Activated CD4-positive, alpha-beta T cell treated with anti-CD3 and anti-CD28 coated beads, Interleukin-2, Interleukin-4, amounts not matched to agents 100 ng/mL and 50 ng/mL, durations not matched to agents 16 hours and 8 hours (primary cell): ENCODE measurements around the gene USP3.
A peak's percentile ranks its signal among the peaks of the same experiment; 100 is the strongest.

Experiments used
- DNase-seq: peaks from one replicate; pipeline ENCODE4 v3.0.0-alpha.2; 2020; ENCODE audit warnings: low spot score

The USP3 gene

DNA sequence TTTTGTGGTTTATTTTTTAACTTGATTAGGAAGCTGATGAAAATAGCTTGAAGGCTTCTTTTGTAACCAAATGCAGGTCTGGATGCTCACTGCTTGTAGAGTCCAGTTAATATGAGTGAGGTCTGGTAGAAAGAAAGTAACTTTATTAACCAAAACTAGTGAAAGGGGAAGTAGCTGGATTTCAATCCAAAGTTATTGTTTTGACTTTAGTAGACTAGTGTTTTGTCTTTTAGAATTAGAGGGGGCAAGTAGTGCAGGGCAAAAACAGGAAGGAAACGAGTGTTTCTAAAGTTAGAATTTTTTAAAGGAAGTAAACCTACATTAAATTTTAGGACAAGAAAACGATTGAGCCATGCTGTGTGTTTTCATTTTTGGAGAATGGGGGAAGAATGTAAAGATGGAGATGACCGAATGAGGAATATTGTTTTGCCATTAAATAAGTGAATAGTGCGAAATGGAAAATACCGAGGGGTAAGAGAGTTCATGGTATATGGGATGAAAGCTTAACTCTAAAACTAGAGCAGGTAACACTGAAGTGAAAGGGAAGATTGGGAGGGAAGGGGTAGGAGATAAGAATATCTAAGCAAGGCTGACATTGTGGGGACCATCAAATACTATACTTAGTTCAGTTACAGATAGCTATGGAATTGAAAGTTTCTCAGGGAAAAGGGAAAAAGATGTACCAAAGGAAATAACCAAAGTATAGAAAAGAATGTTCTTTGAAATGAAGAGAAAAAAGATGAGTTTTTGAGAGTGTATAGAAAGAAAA is 40.0 kb downstream of the USP3 start:
- DNase-seq = no peak

DNA sequence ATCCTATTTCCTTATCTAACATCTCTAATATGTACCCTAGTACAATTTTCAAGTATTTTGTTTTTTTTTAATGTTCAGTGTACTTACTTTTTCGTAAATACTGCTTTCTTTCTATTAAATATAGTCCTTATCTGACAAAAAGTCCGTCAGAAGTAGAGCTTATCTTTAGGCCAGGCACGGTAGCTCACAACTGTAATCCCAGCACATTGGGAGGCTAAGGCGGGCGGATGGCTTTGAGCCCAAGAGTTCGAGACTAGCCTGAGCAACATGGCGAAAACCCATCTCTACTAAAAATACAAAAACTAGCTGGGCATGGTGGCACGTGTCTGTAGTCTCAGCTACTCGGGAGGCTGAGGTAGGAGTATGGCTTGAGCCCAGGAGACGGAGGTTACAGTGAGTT is 41.1 kb downstream of the USP3 start:
- DNase-seq = no peak

DNA sequence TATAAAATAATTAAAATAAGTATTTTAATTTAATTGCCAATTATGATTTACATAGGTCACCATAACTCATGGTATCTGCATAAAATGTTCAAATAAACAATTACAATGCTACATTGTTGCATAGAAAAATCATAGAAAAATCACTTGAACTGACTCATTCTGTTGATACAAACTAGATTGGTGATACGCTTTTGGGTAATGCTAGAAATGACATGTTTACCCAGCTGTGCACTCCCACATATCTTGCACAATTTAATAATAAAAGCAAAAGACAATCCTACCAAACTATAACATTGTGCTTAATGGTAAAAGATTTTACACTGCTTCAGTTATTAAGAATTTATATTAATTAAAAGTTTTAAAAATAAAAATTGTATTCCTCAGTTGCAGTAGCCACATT is 47.0 kb downstream of the USP3 start:
- DNase-seq = no peak

DNA sequence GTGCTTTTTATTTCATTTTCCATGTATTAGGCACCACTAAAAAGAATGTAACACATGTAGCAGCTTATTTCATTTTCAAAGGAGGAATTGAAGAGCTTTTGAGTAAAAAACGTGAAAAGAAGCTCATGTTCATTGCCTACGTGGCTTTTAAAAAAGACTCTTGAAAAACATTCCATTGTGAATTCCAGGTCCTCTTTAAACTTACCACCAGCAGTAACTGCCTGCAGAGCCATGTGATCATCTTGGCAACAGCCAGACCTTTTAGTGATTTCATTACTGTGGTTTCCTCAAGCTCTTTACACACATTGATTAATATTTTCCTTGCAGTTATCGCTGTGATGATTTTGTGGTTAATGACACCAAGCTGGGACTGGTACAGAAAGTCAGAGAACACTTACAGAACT is 49.0 kb downstream of the USP3 start:
- peak; percentile 45 for DNase-seq

DNA sequence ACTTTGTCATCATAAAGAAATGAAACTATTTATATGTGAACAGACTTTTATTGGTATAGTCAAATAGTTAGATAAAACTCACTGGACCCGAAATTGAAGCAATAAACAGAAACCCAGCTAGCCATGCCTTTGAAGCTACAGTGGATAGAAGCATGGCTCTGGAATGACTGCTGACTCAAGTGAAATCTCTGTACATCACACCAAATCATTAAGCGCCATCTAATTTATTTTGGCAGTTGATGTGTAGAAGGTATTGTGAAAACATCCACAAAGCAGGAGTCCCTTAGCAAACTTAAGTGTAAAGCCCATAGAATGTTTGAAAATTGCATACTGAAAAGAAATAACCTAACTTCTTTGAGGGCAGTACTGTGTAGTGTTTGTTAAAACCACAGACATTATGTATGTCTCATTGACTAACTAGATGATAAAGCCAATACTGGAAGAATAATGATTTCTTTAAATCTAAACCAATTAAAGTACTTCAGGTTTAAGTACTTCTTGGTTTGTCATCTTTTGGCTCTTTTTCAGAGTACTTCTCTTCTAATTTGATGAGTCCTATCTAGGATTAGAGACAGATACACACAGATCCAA is 50.0 kb downstream of the USP3 start:
- DNase-seq = no peak

DNA sequence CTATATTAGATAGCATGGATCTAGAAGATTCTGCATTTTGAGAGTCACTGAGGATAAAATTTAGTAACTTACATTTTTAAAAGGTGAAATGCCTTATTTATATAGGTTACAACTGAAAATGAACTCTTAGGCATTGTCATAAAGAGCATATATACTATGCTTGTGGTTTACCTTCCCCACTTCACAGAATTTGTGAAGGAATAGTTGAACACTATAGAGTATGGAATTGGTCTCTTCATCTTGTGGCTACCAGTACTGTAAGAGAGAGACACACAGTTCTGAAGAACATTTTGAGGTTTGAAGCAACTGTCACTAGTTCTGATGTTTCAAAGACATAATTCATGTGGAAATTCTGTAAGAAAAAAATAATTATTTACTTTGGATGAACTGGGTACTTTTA is 51.1 kb downstream of the USP3 start:
- no peak for DNase-seq

DNA sequence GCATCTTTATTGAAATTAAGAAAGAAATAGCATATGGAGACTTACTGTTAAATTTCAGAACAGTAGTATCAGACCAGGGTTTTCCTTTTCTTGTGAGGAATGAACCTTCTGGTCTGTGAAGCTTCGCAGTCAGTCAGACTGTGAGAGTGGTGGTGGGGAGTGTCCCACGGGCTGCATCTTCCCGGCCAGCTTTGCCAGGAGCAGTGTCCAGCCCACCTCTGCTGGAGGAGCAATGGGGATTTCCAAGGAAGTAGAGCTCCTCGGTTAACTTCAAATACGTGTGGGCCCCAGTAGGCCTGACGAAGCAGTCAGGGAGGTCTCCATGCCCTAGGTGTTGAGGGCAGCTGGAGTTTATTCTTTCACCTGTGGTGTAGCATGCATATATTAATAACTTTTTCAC is 51.9 kb downstream of the USP3 start:
- no peak for DNase-seq

DNA sequence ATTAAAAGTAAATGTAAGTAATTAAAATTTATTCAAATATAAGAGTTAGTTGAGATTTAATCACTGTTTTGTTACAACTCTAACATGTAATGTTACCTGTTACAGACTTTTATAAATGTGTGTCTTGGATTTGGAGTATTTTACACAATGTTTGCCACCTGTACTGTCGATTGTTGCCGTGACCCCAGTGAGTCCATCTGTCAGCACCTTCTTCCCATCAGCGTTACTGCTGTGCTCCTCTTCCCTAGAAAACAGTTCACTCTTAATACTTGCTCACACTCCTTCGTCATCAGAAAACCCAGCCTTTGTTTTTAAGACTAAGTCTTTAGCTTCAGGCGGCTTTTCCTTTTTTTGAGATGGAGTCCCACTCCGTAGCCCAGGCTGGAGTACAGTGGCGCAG is 52.3 kb downstream of the USP3 start:
- no peak for DNase-seq

DNA sequence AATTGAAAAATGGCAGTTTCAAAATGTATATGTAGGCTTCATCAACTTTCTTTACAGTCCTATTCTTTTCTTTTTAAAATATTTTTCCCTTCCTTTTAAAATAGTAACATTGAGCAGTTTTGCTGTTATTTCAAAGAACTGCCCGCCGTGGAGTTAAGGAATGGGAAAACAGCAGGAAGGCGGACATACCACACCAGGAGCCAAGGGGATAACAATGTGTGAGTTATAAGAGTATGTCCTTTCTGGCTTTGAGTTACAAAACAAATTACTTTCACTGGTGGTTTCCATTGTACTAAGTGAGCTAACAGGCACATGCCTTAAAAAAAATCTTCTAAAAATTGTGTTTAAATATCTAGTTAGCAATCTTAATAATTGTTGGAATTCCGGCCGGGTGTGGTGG is 55.4 kb downstream of the USP3 start:
- DNase-seq = no peak

DNA sequence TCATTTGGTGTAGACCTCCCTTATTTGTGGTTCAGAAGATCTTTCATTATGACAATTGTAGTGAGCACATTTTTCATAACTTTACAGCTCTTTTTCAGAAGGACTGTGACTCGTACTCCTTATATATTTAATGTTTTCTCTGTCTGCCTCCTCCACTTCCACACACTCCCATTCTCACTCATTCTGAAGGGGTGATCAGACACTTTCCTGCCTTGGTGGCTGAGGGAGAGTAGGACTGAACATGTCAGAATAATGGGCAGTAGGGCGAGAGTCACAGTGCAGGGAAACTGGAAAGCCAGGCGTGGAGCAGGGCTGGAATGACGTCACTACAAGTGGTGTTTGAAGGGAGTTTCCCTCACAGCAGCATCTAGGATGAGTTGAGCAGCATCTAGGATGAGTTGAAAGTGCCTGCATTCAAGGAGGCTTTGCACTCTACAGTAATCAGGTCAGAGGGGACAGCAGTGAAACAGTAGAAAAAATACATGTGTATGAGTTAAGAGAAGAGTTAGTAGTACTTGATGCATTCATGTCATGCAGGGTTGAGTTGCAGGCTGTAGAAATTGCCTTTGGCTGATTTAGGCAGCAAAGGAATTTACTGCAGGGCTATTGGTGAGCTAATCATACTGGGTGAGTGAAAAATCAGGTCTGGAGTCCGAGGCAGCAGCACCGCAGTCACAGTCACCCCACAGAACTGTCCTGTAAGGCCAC is 56.5 kb downstream of the USP3 start:
- DNase-seq = peak; percentile 75

DNA sequence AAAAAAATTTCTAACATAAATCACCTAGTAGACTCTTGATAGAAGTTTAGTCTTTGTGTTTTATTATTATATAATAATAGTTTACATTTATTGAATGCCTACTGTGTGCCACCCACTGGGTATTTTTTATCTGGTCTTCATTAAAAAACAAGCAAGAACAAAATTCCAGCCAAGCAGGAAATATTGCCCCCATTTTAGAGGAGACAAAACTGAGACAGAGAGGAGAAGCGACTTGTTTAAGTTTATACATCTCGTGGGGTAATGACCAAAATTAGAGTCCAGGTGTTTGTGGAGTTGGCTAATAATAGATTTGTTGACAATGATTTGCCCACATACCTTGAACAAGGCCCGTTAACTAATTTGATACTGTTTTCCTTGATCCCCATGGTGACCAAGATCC is 59.7 kb downstream of the USP3 start:
- no peak for DNase-seq

DNA sequence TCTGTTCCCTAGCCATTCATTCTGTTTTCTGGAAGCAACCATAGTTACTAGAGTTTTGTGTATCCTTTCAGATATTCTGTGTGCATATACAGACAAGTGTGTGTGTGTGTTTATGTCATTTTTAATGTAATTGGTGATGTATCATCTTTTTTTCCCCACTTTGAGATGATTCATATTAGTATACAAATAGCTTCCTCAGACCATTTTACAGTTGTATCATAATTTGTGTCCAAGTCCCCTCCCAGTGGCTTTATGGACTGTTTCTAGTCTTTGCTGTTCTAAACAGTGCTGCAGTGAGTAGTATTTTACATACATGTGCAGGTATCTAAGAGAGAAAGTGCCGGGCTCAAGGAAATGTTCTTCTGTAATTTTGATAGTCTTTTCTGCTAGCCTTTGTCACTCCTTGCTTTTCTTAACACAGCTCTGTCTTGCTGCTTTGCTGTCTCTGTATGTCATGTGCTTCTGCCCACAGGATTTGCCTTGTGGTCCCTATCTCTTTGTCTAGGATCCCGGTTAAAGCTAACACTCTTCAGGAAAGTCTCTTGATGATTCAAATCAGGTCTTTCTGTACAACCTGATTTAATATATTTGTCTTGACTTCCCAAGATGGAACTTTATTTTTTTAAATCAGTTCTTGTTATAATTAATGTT is 61.3 kb downstream of the USP3 start:
- no peak for DNase-seq

DNA sequence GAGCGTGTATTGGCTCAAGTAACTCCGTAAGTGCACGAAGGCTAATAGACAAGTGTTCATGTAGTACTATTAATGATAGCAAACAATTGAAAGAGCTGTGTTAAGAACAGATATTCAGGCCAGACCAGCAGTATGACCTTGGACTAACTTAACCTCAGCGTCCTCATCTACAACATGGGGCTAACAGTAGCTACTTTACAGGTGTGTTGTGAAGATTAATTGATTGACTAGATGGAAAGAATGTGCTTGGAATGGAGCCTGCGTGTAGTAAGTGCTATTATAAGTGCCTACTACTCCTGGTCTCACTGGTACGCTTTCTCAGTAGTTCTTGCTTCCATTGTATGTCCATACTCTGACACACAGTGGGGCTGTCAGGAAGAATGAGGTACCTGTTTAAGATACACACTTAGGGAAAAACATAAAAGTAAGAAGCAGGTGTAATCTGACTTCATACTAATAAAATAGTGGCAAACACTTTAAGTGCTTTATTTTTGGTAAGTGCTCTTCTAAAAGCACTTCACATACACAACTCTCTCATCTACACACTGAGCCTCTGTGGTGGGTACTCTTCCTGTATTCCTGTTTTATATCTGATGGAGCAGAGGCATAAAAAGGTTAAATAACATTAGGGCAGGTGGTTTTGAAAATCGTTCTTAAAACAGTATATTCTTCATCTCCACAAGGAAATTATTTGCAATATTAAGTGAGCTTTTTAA is 68.5 kb downstream of the USP3 start:
- no peak for DNase-seq

DNA sequence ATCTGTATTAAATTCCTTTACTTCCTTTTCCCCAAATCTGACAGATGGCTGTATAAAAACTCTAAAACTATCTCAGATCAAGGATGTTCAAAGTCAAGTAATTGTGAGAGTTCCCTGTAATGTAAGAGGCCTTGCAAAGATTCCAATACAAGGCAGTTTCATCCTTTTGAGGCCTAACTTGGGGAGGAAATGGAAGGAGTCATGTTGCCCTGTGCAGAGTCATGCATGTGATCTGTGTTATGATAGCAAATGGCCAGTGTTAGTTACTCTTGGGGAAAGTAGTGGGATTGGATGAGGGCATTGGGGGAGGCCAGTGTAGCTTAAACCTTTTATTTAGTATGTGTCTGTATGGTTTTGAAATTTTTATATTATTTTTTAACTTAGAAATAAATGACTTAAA is 69.1 kb downstream of the USP3 start:
- DNase-seq = no peak

DNA sequence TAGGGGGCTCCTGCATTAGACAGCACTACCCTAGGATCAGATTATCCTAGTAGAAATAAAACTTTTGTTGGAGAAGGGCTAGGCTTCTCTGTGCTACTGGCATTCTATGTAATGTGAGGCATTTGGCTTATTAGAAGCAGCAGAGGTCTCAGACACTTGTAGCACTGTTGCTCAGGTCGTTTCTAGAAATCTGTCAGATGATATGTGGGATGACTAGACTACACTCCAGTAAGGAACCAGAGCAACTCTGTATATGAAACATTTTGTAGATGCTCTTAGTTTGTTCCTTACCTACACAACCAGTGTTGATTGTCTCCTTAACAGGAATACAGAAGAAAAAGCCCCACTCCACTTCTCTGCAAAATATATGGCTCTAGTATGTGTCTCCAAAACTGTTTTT is 70.9 kb downstream of the USP3 start:
- DNase-seq = peak; percentile 52

DNA sequence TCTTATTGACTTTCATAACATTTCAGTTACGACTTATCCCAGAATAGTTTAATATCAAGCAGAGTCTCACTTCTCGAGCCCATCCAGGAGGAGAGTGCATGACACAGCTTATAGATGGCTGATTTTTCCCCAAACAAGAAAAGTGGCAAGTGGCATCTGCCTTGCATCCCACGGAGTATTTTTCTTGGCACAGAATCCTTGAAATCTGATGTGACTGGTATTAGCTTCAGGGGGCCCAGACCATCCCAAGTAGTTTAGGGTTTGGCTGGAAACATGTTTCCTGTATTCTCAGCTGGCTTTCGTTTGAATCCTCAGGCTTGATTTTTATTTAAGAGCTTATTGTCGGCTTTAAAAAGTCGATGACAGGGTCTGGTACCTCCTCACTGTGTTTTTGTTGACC is 72.0 kb downstream of the USP3 start:
- no peak for DNase-seq

DNA sequence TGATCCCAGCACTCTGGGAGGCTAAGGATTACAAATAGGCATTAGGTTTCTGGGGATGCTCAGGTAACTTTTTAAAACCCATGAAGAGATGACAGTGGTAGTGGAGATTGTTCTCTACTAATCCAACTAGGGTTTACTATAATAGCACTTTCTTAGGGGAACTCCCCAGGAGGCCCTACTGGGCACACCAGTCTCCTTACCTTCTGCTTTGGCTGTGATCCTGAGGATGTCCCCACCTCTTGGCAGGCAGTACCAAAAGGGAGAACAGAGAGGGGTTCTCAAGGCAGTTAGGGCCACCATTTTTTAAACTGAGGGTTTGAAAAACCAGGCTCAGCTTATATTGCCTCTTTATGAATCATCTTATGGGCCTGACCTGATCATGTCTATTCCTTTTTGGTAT is 77.8 kb downstream of the USP3 start:
- DNase-seq = no peak

DNA sequence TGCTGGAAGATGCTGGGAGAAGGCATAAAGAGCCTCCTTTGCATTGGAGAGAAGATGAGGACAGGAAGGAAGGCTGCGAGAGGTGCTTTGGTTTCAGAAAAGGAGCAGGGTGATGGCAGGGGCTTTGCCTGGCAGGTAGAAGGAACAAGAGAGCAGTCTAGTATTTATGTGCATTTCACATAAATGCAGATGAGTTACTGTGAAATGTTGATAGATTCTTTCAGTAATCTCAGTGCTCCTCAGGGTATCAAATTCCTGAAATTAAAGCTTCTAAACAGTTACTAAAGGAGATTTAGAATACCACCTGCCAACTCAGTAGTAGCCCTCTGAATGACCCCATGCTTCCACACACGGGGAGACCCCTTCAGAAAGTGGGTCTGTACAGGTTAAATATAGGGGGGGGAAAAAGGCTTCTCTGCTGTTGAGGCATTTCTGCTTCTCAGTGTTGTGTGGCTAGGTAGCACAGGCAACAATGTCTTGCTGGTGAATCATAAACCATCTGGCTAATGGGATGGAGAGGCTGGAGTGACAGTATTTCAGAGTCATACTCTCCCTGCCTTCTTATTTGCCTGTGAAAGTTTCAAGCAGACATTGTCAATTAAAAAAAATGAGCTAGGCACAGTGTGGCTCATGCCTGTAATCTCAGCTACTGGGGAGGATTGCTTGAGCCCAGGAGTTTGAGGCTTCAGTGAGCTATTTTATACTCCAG is 78.5 kb downstream of the USP3 start:
- DNase-seq = no peak

DNA sequence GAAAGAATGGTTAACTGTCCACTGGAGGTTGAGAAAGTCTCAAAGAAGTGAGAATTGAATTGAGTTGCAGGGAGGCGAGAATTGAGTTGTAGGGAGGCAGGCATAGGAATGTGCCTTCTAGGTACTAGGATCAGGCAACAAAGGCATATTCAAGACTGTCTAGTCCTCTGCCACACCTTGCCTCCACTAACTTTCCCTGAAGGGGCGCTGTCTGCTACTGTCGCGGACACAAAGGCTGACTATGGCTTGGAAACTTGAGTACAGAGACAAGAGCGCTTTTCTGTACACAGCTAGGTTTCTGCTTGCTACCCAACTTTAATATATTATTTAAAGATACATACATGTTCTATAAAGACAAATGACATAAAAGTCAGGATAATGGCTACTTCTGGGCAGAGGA is 82.4 kb downstream of the USP3 start:
- DNase-seq = no peak

DNA sequence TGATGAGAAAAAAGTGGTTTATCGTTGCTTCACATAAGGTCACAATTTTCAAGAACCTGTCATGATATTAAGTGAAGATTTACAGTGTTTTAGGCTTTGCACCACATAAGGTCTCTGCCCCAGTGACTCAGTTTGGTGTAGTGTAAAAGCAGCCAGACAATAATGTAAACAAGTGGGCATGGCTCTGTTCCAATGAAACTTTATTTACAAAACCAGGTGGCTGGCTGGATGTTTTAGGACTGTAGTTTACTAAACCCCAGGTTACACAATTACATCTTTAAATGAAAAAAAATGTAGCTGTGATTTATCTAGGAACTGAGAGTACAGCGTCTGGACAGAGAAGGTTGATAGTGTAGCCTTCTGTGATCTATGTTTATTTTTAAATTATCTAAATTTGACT is 83.1 kb downstream of the USP3 start:
- DNase-seq = no peak

DNA sequence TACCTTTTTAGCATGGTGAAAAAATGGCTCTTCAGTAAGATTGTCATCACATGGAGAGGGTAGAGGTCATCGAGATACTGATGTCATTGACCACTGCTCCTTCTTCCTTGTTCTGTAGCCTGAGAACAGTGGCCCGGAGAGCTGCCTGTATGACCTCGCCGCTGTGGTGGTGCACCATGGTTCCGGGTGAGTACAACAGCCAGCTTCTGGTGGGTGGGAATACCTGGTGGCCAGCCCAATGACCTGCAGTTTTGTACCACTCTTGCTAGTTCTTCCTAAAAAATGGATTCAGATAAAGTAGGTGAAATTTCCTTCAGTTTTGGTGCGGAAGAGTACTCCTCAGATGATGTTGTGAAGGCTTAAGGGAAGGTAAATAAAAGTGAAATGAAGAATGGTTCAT is 84.4 kb downstream of the USP3 start:
- DNase-seq = no peak
